ENCODE data around the gene S100Z.
"Not testable (repeated sequence)": the region's sequence is repeated elsewhere in the genome, so short reads cannot be mapped to it uniquely, and the experiment has no call there.

S100Z gene

GRCh38 chr5:76888733-76889300, 39.0 kb downstream of the S100Z start:
- DNase-seq, result no peak

GRCh38 chr5:76893294-76893693, 43.5 kb downstream of the S100Z start:
- DNase-seq, result no peak

- DNase-seq, result no peak
Observed at GRCh38 chr5:76896196-76896595, 46.4 kb downstream of the S100Z start.

GRCh38 chr5:76901522-76901921, 51.7 kb downstream of the S100Z start:
- no peak for DNase-seq

GRCh38 chr5:76908166-76908565, 58.4 kb downstream of the S100Z start:
- no peak for DNase-seq

GRCh38 chr5:76910344-76910933, 60.6 kb downstream of the S100Z start:
- not testable (repeated sequence) for DNase-seq

GRCh38 chr5:76914671-76915070, 64.9 kb downstream of the S100Z start:
- DNase-seq, result not testable (repeated sequence)

- DNase-seq, result no peak
Observed at GRCh38 chr5:76918539-76918938, 68.7 kb downstream of the S100Z start.

- DNase-seq, result no peak
Observed at GRCh38 chr5:76920491-76920890, 70.7 kb downstream of the S100Z start.

GRCh38 chr5:76926329-76927105, 76.7 kb downstream of the S100Z start:
- DNase-seq, result no peak

- peak in 1 of 2 donors; percentile 29 for DNase-seq
Observed at GRCh38 chr5:76927961-76928360, 78.1 kb downstream of the S100Z start.

- DNase-seq, result no peak
Observed at GRCh38 chr5:76930083-76930482, 80.3 kb downstream of the S100Z start.

- DNase-seq, result no peak
Observed at GRCh38 chr5:76938177-76938576, 88.4 kb downstream of the S100Z start.

- DNase-seq, result no peak
Observed at GRCh38 chr5:76941000-76941399, 91.2 kb downstream of the S100Z start.

- no peak for DNase-seq
Observed at GRCh38 chr5:76941442-76941841, 91.6 kb downstream of the S100Z start.

GRCh38 chr5:76942581-76942980, 92.8 kb downstream of the S100Z start:
- DNase-seq, result no peak

GRCh38 chr5:76943006-76943405, 93.2 kb downstream of the S100Z start:
- DNase-seq, result no peak

- no peak for DNase-seq
Observed at GRCh38 chr5:76944638-76945037, 94.8 kb downstream of the S100Z start.

- not testable (repeated sequence) for DNase-seq
Observed at GRCh38 chr5:76945238-76945637, 95.4 kb downstream of the S100Z start.

- no peak for DNase-seq
Observed at GRCh38 chr5:76946090-76946489, 96.3 kb downstream of the S100Z start.

- DNase-seq, result no peak
Observed at GRCh38 chr5:76947082-76947503, 97.3 kb downstream of the S100Z start.

- no peak for DNase-seq
Observed at GRCh38 chr5:76952795-76953536, 103.2 kb downstream of the S100Z start, which contains the start of gene CRHBP. CRHBP (plus strand) TSS chr5:76953045; CDS start chr5:76953135, 90 bp downstream.
